CD4-positive, alpha-beta memory T cell (primary cell): ENCODE results near the gene ZNF136. TPM values are rescaled to one million over a fixed set of nuclear protein-coding genes. Genes with fewer than 3 reads are reported as not detected.

ENCODE experiments used
- CTCF ChIA-PET: fragments of 350-600 bp; sonication (Branson Sonifier 250); formaldehyde crosslinking; loops from one replicate; lab custom pipeline; 2021; ENCODE audit warnings: inconsistent platforms; ENCODE audit not compliant: partially characterized antibody; lab: Charles Lee
- POLR2A ChIA-PET: fragments of 350-600 bp; sonication (Branson Sonifier 250); formaldehyde crosslinking; loops from one replicate; lab custom pipeline; 2021; ENCODE audit not compliant: partially characterized antibody; lab: Charles Lee
- DNase-seq, 5 donors: peaks; one replicate each; pipeline versions ENCODE4 v3.0.0 to v3.0.0-alpha.2; 2020 to 2022; ENCODE audit warnings: mixed read lengths in 1 of 5
- H3K27ac ChIP-seq: one replicate; pipeline ENCODE4 v1.7.0; 2013; ENCODE audit warnings: low read depth, low read length
- H3K27me3 ChIP-seq: 2 replicates; pipeline ENCODE4 v1.7.0; 2013; ENCODE audit warnings: mild to moderate bottlenecking, low read length, moderate library complexity; ENCODE audit not compliant: insufficient read depth
- H3K36me3 ChIP-seq: 2 replicates; pipeline ENCODE4 v1.7.0; 2013; ENCODE audit warnings: mild to moderate bottlenecking, low read length, moderate library complexity; ENCODE audit not compliant: insufficient read depth
- H3K4me1 ChIP-seq: 2 replicates; pipeline ENCODE4 v1.7.0; 2013; ENCODE audit warnings: mild to moderate bottlenecking, low read length, moderate library complexity; ENCODE audit not compliant: insufficient read depth
- H3K4me3 ChIP-seq, 2 donors: one replicate each; pipeline ENCODE4 v1.7.0; 2013; ENCODE audit warnings: low read length in 2 of 2, mild to moderate bottlenecking in 1 of 2
- H3K9me3 ChIP-seq, 2 donors: one replicate each; pipeline ENCODE4 v1.7.0; 2013; ENCODE audit warnings: low read length in 2 of 2, control low read depth in 1 of 2; ENCODE audit not compliant: control insufficient read depth in 1 of 2
- H3K27ac Mint-ChIP-seq, 7 donors: one replicate each; pipeline ENCODE4 v1.8.0; 2020 to 2021; ENCODE audit warnings: mixed read lengths in 7 of 7, mild to moderate bottlenecking in 6 of 7, inconsistent platforms in 3 of 7, moderate library complexity in 3 of 7
- H3K27me3 Mint-ChIP-seq, 2 donors: one replicate each; pipeline ENCODE4 v1.8.0; 2020 to 2021; ENCODE audit warnings: mixed read lengths in 2 of 2
- H3K36me3 Mint-ChIP-seq, 2 donors: one replicate each; pipeline ENCODE4 v1.8.0; 2020 to 2021; ENCODE audit warnings: mixed read lengths in 2 of 2, inconsistent platforms in 1 of 2, mild to moderate bottlenecking in 1 of 2
- H3K4me1 Mint-ChIP-seq, 4 donors: one replicate each; pipeline ENCODE4 v1.8.0; 2020 to 2021; ENCODE audit warnings: mixed read lengths in 4 of 4, mild to moderate bottlenecking in 1 of 4
- H3K4me3 Mint-ChIP-seq, 8 donors: one replicate each; pipeline ENCODE4 v1.8.0; 2020 to 2021; ENCODE audit warnings: mixed read lengths in 8 of 8, mild to moderate bottlenecking in 7 of 8, moderate library complexity in 6 of 8, inconsistent platforms in 3 of 8
- H3K9me3 Mint-ChIP-seq, 8 donors: one replicate each; pipeline ENCODE4 v1.8.0; 2020 to 2021; ENCODE audit warnings: mixed read lengths in 8 of 8, mild to moderate bottlenecking in 5 of 8, inconsistent platforms in 3 of 8, moderate library complexity in 1 of 8
- intact Hi-C: fragments of 100-400 bp; cut with micrococcal nuclease; formaldehyde crosslinking; loops from one replicate; pipeline ENCODE4 v1.15.1; 2023
- polyA plus RNA-seq, 2 donors: library from polyadenylated mRNA; unstranded; fragments of 300-500 nt; fragmentation: Illumina TruSeq; gene quantifications; one replicate each; pipeline ENCODE4 v1.2.3, GENCODE V29; 2021
- total RNA-seq, 2 experiments: library from RNA; stranded (reverse); gene quantifications; one replicate each; pipeline ENCODE4 v1.2.3, GENCODE V29; 2021

ZNF136 gene
- total RNA-seq (10 to 100 TPM; 26.9 to 32.8 TPM), polyA plus RNA-seq (10 to 100 TPM; 17.0 to 18.5 TPM)

DNA sequence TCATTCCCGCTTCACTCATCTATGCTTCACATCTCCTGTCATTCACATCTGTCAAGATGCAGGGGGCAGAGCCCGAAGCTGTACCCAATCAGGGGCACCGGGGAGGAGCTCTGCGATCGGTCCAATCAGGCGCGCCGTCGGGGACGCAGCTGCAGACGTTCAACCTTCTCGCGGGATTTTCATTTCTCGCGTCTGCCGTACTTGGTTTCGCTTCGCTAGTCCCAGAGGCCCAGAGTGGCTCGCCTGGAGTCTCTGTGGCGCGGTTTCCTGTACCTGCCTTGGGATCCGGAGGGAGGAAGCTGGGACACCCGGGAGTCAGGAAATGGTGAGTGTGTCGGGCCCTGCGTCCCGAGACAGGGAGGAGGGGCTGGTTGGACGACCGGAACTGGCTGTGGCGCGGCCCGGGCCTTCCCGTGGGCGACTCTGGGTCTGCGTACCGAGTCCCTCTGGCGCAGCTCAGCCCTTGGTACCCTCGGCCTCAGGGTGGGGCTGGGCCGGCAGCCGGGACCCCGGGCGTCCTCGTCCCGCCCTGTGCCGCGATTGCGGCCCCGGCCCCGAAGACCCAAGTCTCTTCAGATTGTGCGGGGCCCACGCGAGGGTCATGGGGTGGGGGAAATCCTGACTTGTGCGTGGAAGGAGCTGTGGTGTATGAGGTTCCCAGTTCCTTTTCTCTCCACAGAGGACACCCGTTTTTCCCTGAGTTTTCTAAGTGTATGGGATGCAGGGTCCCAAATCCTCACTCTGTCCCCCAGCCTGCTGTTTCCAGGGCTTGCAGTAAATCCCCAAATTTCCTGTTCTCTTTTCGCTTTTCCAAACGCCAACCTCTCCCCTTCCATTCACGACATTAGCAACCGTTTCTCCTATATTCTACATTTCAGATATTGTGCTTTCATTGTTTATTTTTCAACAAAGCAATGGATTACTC lies at the start of gene ZNF136:
TSS of gene ZNF136 (plus strand) at position 215 of the 925 bp plus-strand sequence. CDS start at position 323, 108 bp downstream.
- H3K4me1 ChIP-seq, result peaks cover 36% of the 10 kb centered on the region
- Mint-ChIP-seq H3K27ac (peak within 1 kb of the TSS; percentile 92 to 99 (median 99)), H3K36me3 (peaks cover 0 to 27% of the 10 kb centered on the region in 2 donors), H3K4me1 (peaks cover 32 to 56% (median 40%) of the 10 kb centered on the region in 4 donors), H3K9me3 (no peaks in the 10 kb centered on the region), H3K27me3 (no peaks in the 10 kb centered on the region), H3K4me3 (peak within 1 kb of the TSS; percentile 95 to 99 (median 98))
- intact Hi-C loops, result loop anchor here (1.0 to 2.0 kb wide), 4 partner anchors 23 to 238 kb away; partner anchors contain the start of genes ZNF20, ZNF44, ZNF563 and ZNF799
- ChIA-PET POLR2A (interaction anchor here (0.9 to 3.0 kb wide), 13 partner anchors 12 to 619 kb away, joined by 3 to 33 read pairs (median 5); partner anchors contain the start of genes ZNF20, ZNF44, ZNF442 and ZNF563), CTCF (interaction anchor here (1.0 to 4.9 kb wide), 7 partner anchors 23 to 365 kb away, joined by 3 to 19 read pairs (median 6); partner anchors contain the start of genes ZNF20, ZNF44, ZNF491 and ZNF563)
- H3K27ac ChIP-seq, result peak within 1 kb of the TSS; percentile 98
- H3K4me3 ChIP-seq, result peak within 1 kb of the TSS; percentile 65 to 74
- no peaks in the 10 kb centered on the region for H3K27me3 ChIP-seq
- peaks cover 13% of the 10 kb centered on the region for H3K36me3 ChIP-seq
- no peaks in the 10 kb centered on the region for H3K9me3 ChIP-seq
- peak; percentile 90 to 96 (median 92) for DNase-seq

DNA sequence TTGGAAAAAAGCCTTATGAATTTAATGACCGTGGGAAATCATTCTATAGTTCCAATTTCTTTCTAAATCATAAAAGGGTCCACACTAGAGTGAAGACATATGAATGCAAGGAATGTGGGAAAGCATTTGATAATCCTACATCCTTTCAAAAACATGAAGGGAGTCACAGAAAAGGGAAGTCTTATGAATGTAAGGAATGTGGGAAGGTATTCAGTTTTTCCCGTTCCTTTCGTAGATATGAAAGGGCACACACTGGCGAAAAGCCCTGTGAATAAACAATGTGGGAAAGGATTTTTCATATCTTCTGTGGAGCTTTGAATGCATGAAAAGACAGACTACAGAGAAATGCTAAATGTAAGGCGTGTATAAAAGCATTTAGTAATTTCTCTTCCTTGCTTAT lies 49.8 kb upstream of the ZNF136 start:
- H3K9me3 Mint-ChIP-seq, result peaks cover 3 to 43% (median 17%) of the 10 kb centered on the region in 8 donors
- H3K36me3 ChIP-seq, result no peaks in the 10 kb centered on the region
- ChIA-PET CTCF (no interaction called here), POLR2A (no interaction called here)
- H3K4me3 Mint-ChIP-seq, result no peak overlapping the region
- H3K36me3 Mint-ChIP-seq, result no peaks in the 10 kb centered on the region
- no peak for DNase-seq
- H3K4me1 ChIP-seq, result no peaks in the 10 kb centered on the region
- H3K4me3 ChIP-seq, result no peak overlapping the region
- no peak overlapping the region for H3K27ac ChIP-seq
- no peaks in the 10 kb centered on the region for H3K27me3 Mint-ChIP-seq
- no peak overlapping the region for H3K27ac Mint-ChIP-seq
- intact Hi-C loops, result no loop called here
- H3K9me3 ChIP-seq, result no peaks in the 10 kb centered on the region
- no peaks in the 10 kb centered on the region for H3K27me3 ChIP-seq
- no peaks in the 10 kb centered on the region for H3K4me1 Mint-ChIP-seq

DNA sequence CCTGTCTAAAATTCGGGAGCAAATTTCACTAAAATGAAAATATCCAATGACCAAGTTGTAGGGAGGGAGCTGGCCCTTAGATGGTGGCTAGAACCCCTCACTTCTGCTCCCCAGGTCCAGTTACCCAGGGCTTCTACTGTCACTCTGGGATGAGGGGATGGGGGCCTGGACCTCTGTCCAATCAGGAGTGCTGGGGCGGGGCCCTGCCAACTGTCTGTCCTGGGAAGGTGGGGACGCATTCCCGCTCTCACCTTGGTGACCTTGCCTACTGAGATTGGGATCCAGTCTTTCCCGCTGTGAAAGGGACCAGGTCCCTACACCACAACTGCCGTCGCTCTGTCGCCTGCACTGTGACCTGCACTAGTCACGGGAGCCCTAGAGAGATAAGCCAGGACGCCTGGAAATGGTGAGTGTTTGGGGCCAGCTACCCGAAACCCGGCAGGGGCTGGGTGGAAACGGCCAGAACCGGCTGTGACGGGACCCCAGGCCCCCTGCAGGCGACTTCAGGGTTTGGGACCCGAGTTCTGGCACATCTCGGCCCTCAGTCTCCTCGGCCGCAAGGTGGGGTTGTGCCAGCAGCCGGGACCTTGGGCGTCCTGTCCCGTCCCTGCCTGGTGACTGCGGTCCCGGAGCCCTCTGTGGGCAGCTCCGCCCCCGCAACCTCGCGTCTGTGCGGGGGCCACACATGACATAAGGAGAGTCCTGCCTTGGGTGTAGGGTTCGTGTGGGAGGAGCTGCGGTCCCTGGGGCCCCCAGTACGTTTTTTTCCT lies 45.5 kb upstream of the ZNF136 start:
- Histone ChIP-seq H3K9me3 (no peaks in the 10 kb centered on the region), H3K4me1 (no peaks in the 10 kb centered on the region), H3K36me3 (no peaks in the 10 kb centered on the region), H3K27ac (no peak overlapping the region), H3K27me3 (no peaks in the 10 kb centered on the region), H3K4me3 (no peak overlapping the region)
- Mint-ChIP-seq H3K4me3 (no peak overlapping the region), H3K9me3 (peaks cover 3 to 31% (median 10%) of the 10 kb centered on the region in 8 donors), H3K27ac (no peak overlapping the region), H3K27me3 (no peaks in the 10 kb centered on the region), H3K4me1 (no peaks in the 10 kb centered on the region), H3K36me3 (no peaks in the 10 kb centered on the region)
- CTCF ChIA-PET, result interaction anchor here (2.4 kb wide), 1 partner anchor 58 kb away, joined by 7 read pairs; no protein-coding TSS in a partner anchor
- DNase-seq, result no peak
- POLR2A ChIA-PET, result no interaction called here
- intact Hi-C loops, result no loop called here

DNA sequence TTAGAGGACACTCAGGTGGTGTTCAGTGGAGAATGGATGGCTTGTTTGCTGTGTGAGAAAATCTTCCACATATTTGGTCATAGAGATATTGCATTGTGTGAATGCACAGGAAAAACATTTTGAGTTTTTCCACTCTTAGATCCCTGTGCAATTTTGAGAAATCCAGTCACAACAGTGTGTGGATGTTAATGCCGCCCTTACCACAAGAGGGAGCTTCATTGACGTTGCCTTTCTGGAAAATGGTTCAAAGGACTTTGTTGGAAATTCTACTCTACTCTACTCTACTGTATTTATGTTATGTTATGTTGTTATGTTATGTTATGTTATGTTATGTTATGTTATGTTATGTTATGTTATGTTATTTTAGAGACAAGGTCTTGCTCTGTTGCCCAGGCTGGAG lies 36.2 kb upstream of the ZNF136 start:
- intact Hi-C loops, result no loop called here
- Histone ChIP-seq H3K4me3 (no peak overlapping the region), H3K4me1 (no peaks in the 10 kb centered on the region), H3K27ac (no peak overlapping the region), H3K27me3 (no peaks in the 10 kb centered on the region), H3K9me3 (no peaks in the 10 kb centered on the region), H3K36me3 (peaks cover under 1% of the 10 kb centered on the region)
- CTCF ChIA-PET, result interaction anchor here (0.8 to 1.9 kb wide), 8 partner anchors 10 to 328 kb away, joined by 3 to 10 read pairs (median 3); partner anchors contain the start of genes ZNF20 and ZNF491
- Mint-ChIP-seq H3K4me3 (no peak overlapping the region), H3K4me1 (no peaks in the 10 kb centered on the region), H3K9me3 (peaks cover 2 to 25% (median 18%) of the 10 kb centered on the region in 8 donors), H3K36me3 (peaks cover 6 to 14% of the 10 kb centered on the region in 2 donors), H3K27ac (no peak overlapping the region), H3K27me3 (no peaks in the 10 kb centered on the region)
- DNase-seq, result peak in 2 of 5 donors; percentile 7 to 12
- POLR2A ChIA-PET, result no interaction called here

DNA sequence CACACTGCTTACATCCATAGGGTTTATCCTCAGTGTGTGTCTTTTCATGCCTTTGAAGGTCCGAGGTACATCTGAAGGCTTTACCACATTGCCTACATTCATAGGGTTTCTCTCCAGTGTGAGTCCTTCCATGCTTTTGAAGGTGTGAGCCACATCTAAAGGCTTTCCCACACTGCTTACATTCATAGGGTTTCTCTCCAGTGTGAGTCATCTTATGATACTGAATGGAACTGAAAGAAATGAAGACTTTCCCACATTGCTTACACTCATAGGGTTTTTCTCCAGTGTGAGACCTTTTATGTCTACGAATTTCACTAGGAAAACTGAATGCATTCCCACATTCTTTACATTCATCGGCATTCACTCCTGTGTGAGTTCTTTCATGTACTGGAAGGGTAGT lies 29.8 kb upstream of the ZNF136 start:
- ChIA-PET CTCF (no interaction called here), POLR2A (no interaction called here)
- no peak for DNase-seq
- H3K4me3 Mint-ChIP-seq, result no peak overlapping the region
- peaks cover 54 to 64% of the 10 kb centered on the region in 2 donors for H3K36me3 Mint-ChIP-seq
- peaks cover 4 to 15% (median 9%) of the 10 kb centered on the region in 4 donors for H3K4me1 Mint-ChIP-seq
- no peak overlapping the region for H3K27ac ChIP-seq
- H3K36me3 ChIP-seq, result peaks cover 26% of the 10 kb centered on the region
- peaks cover 2 to 50% (median 42%) of the 10 kb centered on the region in 8 donors for H3K9me3 Mint-ChIP-seq
- no peaks in the 10 kb centered on the region for H3K27me3 Mint-ChIP-seq
- H3K9me3 ChIP-seq, result peaks cover 4 to 16% of the 10 kb centered on the region in 2 donors
- H3K27ac Mint-ChIP-seq, result no peak overlapping the region
- no peak overlapping the region for H3K4me3 ChIP-seq
- H3K27me3 ChIP-seq, result no peaks in the 10 kb centered on the region
- intact Hi-C loops, result no loop called here
- no peaks in the 10 kb centered on the region for H3K4me1 ChIP-seq

DNA sequence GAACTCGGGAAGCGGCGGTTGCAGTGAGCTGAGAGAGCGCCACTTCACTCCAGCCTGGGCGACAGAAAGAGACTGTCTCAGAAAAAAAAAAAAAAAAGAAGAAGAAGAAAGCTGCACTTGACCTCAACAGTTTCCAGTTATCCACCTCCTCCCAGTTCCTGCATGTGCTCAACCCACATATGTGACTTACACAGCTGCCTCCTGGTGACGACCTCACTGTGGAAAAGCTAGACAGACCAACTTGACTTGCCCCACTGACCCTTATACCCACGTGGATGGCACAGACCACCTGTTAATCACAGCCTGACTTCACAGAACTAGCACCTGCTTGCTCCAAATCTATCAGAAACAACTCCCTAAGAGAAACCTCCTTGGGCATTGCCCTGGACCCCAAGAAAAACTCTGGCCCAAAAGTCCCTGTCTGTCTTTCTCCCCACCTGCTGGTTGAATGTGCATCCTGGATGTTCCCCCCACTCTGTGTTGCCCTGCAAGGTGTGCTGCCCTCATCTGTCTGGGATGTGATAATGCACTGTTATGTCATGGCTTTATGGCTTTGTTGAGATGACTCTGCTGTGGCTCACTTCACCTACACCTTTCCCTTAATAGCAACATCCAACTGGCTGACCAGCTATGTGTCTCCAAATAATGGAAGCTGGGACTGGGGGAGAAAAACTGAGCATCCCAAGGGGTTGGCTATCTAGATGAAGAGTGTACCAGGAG lies 25.5 kb upstream of the ZNF136 start:
- POLR2A ChIA-PET, result no interaction called here
- Mint-ChIP-seq H3K27ac (peak overlapping the region in 6 of 7 donors; percentile 36 to 61 (median 56)), H3K9me3 (peaks cover 0 to 25% (median 18%) of the 10 kb centered on the region in 8 donors), H3K4me1 (peaks cover 28 to 43% (median 33%) of the 10 kb centered on the region in 4 donors), H3K36me3 (peaks cover 46 to 49% of the 10 kb centered on the region in 2 donors), H3K27me3 (no peaks in the 10 kb centered on the region), H3K4me3 (peak overlapping the region in 7 of 8 donors; percentile 3 to 83 (median 33))
- peak in 4 of 5 donors; percentile 35 to 36 (median 36) for DNase-seq
- Histone ChIP-seq H3K4me3 (no peak overlapping the region), H3K27me3 (no peaks in the 10 kb centered on the region), H3K36me3 (peaks cover 21% of the 10 kb centered on the region), H3K4me1 (peaks cover 26% of the 10 kb centered on the region), H3K27ac (no peak overlapping the region), H3K9me3 (peaks cover 4 to 14% of the 10 kb centered on the region in 2 donors)
- intact Hi-C loops, result no loop called here
- CTCF ChIA-PET, result interaction anchor here (0.7 to 5.5 kb wide), 8 partner anchors 10 to 340 kb away, joined by 3 to 44 read pairs (median 4); partner anchors contain the start of gene ZNF700
